Measurements from ENCODE around the gene SKI. TPM values are rescaled to one million over a fixed set of nuclear protein-coding genes. Genes with fewer than 3 reads are reported as not detected.

The SKI gene
- total and polyA plus RNA-seq, 7 donors, result 7.7 to 32.1 (median 21.4) TPM

DNA sequence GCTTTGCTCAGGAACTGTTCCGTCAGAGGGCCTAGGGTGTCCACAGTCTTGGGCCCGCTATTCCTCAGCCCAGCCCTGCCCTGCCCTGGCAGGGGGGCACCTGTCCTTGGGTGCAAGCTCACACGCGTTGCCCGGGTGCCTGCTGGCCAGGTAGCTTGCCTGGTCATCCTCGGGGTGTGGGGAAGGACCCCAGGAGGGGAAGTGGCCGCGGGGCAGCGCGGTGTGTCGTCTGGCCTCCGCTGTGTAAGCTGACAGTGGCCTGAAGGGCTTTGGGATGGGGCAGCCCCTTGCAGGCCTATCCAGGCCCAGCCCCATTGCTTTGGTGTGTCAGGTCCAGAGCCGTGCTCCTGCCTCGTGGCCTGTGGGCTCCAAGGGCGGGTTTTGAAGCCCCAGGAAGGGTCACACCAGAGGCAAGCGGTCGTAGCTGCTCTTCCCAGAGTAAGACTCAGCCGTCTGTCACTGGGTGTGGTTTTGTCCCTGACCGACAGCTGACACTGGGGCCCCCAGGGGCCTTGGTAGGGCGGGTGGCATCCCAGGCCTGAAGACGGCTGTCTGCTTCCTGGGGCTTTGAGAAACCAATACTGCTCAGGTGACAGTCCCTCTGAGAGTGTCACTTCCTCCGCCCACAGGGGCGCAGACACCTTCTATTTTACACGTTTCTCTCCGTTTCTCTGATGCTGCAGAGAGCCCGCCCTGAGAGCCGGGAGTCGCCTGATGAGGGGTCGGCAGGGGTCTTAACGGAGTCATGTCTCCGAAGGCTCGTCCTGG is 72.1 kb downstream of the SKI start:
- intact Hi-C loops (cut with DNase I), result loop anchor here in 1 of 2 donors (10.0 kb wide), 1 partner anchor 65 kb away; no protein-coding TSS in a partner anchor
- peak overlapping the region; percentile 53 for H3K4me3 ChIP-seq
- H3K27ac ChIP-seq, result peak overlapping the region; percentile 63
- peaks cover 30% of the 10 kb centered on the region for H3K4me1 ChIP-seq
- 66 to 75% (median 70%) methylated on average over 32 of the region's 32 CpGs for WGBS, 3 donors
- H3K9me3 ChIP-seq, result no peaks in the 10 kb centered on the region
- H3K27me3 ChIP-seq (ENCODE audit: insufficient read depth in 3 of 3, low read length in 2 of 3), result no peaks in the 10 kb centered on the region
- DNase-seq (no peak), ATAC-seq (peak; percentile 12 to 25 (median 20))
- H3K36me3 ChIP-seq (ENCODE audit: insufficient read depth in 1 of 2, low read depth in 1 of 2), result peaks cover 3 to 21% of the 10 kb centered on the region in 2 donors
- TF ChIP-seq, protein P1, sequence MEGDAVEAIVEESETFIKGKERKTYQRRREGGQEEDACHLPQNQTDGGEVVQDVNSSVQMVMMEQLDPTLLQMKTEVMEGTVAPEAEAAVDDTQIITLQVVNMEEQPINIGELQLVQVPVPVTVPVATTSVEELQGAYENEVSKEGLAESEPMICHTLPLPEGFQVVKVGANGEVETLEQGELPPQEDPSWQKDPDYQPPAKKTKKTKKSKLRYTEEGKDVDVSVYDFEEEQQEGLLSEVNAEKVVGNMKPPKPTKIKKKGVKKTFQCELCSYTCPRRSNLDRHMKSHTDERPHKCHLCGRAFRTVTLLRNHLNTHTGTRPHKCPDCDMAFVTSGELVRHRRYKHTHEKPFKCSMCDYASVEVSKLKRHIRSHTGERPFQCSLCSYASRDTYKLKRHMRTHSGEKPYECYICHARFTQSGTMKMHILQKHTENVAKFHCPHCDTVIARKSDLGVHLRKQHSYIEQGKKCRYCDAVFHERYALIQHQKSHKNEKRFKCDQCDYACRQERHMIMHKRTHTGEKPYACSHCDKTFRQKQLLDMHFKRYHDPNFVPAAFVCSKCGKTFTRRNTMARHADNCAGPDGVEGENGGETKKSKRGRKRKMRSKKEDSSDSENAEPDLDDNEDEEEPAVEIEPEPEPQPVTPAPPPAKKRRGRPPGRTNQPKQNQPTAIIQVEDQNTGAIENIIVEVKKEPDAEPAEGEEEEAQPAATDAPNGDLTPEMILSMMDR (IDR thresholded peaks at IDR 0.05), result no peak

DNA sequence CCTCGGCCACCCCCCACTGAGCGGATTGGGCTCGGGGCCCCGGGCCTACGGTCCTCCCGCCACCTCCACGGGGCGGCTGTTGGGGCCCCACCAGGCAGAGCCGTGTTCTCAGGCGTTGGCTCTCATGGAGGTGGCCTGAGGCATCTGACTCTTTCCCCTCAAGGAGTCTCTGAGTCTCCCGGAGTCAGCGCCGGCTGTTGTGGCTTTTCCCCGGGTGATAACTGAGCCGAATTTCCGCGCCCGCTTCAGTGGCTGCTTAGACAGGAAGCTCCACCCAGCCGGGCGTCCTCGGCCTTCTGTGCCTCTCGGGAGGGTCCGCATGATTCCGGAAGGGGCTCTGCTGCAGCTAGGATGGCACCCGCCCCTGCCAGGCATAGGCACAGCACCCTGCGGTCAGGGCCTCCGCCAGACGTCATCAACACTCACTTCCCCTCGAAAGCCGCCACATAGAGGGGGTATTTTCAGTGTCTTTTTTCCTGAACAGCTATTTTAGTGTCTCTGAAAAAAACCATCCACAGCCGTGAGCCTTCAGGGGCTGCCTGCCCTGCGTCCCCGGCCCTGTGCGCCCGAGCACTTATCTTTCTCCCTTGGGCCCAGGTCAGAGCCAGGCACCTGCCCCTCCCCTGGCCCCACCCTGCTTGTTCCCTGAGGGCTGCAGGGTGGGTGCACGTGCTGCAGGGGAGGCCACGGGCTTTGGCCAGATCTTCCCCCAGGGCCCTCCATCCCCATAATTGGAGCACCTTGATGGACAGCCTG is 72.9 kb downstream of the SKI start:
- H3K4me3 ChIP-seq, result peak overlapping the region; percentile 53
- WGBS, 3 donors, result 47 to 56% (median 48%) methylated on average over 37 of the region's 37 CpGs
- H3K4me1 ChIP-seq, result peaks cover 30% of the 10 kb centered on the region
- no peaks in the 10 kb centered on the region for H3K9me3 ChIP-seq
- DNase-seq (peak; percentile 85 to 89), ATAC-seq (peak; percentile 29 to 58 (median 38))
- peaks cover 3 to 28% of the 10 kb centered on the region in 2 donors for H3K36me3 ChIP-seq (ENCODE audit: insufficient read depth in 1 of 2, low read depth in 1 of 2)
- TF ChIP-seq, protein P1 (IDR thresholded peaks at IDR 0.05), result no peak
- H3K27ac ChIP-seq, result peak overlapping the region; percentile 63
- no peaks in the 10 kb centered on the region for H3K27me3 ChIP-seq (ENCODE audit: insufficient read depth in 3 of 3, low read length in 2 of 3)
- intact Hi-C loops (cut with DNase I), result loop anchor here in 1 of 2 donors (10.0 kb wide), 1 partner anchor 66 kb away; no protein-coding TSS in a partner anchor

DNA sequence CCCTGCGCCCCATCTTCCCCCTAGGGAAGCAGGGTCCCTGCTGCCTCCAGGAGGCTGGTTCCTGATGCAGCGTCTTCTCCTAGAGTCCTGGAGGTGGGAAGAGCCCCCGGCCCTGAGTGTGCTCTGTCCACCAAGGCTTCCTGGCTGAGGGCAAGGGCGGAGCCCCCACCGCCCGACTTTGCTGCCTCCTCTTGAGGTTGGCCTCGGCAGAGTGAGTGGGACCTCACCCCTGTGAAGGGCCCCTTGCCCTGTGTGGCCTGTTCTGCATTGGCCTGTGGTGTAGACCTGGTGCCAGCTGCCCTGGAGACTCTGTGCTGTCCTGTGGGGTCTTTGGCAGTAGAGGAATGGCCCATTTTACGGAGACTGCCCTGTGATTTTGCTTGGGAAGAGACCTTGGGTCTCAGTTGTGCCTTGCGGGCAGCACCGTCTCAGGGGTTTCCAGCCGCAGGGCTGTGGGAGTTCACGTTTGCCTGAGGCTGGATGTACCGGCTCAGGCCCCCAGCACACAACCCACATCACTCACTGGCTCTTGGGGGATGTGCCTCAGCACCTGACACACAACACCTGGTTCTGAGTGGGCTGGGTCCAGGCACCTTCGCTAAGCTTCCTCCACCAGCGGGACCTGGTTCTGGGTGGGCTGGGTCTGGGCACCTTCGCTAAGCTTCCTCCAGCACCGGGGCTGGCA is 73.6 kb downstream of the SKI start:
- ATAC-seq, result no peak
- intact Hi-C loops (cut with DNase I), result loop anchor here in 1 of 2 donors (10.0 kb wide), 1 partner anchor 67 kb away; no protein-coding TSS in a partner anchor
- H3K9me3 ChIP-seq, result no peaks in the 10 kb centered on the region
- H3K4me1 ChIP-seq, result peaks cover 30% of the 10 kb centered on the region
- TF ChIP-seq, protein P1 (IDR thresholded peaks at IDR 0.05), result no peak
- H3K27ac ChIP-seq, result peak overlapping the region; percentile 63
- DNase-seq, result no peak
- H3K27me3 ChIP-seq (ENCODE audit: insufficient read depth in 3 of 3, low read length in 2 of 3), result no peaks in the 10 kb centered on the region
- WGBS, 3 donors, result 83 to 90% (median 88%) methylated on average over 15 to 17 of the region's 17 CpGs
- H3K36me3 ChIP-seq (ENCODE audit: insufficient read depth in 1 of 2, low read depth in 1 of 2), result peaks cover 3 to 35% of the 10 kb centered on the region in 2 donors
- no peak overlapping the region for H3K4me3 ChIP-seq

DNA sequence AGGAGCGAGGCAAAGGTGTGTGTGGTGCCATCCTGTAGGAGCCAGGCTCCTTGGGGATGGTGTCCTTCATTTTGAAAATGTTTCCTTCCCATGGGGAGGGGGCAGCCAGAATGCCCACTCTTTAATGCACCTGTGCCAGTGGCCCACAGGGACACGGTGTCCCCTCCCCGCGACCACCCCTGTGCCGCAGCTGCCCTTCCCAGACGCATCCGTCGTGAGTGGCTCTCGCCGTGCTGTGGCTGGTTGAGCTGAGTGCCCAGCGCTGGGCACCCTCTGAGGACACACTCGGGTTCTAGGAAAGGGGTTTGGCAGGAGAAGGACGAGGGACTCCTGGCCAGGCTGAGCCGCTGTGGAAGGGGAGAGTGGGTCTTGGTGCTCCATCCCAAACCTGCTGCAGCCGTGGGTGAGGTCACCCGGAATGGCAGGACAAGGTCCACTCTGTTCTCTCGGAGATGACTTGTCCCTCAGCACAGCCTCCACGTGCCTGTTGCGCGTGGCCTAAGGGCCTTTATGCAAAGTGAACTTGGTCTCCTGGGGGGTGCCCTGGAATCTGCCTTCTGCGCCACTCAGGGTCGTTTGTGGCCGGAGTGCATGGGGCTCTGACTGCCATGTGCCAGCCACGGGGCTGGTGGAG is 74.3 kb downstream of the SKI start:
- Histone ChIP-seq H3K9me3 (no peaks in the 10 kb centered on the region), H3K4me1 (peaks cover 30% of the 10 kb centered on the region), H3K4me3 (no peak overlapping the region), H3K27me3 (ENCODE audit: insufficient read depth in 3 of 3, low read length in 2 of 3) (no peaks in the 10 kb centered on the region), H3K36me3 (ENCODE audit: insufficient read depth in 1 of 2, low read depth in 1 of 2) (peaks cover 3 to 42% of the 10 kb centered on the region in 2 donors), H3K27ac (no peak overlapping the region)
- DNase-seq (no peak), ATAC-seq (no peak)
- TF ChIP-seq, protein P1 (IDR thresholded peaks at IDR 0.05), result no peak
- intact Hi-C loops (cut with DNase I), result loop anchor here in 1 of 2 donors (10.0 kb wide), 1 partner anchor 68 kb away; no protein-coding TSS in a partner anchor
- 84 to 90% (median 87%) methylated on average over 24 of the region's 24 CpGs for WGBS, 3 donors
